A549 (cell line): ENCODE results near the gene GRIP2. TPM values are rescaled to one million over a fixed set of nuclear protein-coding genes. Genes with fewer than 3 reads are reported as not detected.

Experiments
- ATAC-seq, 2 experiments: fragments of 200-7000 bp in 1 of 2; fragments of >200 bp in 1 of 2; cut with Nextera tagmentation in 1 of 2; cut with Tn5 transposase in 1 of 2; 3 replicates each; pipeline versions ENCODE4 v1.8.0 to v1.9.1; 2018 to 2020; ENCODE audit warnings: mild to moderate bottlenecking in 1 of 2, moderate library complexity in 1 of 2
- CTCF ChIA-PET: fragments of 300-600 bp; sonication (Branson Sonifier 250); formaldehyde crosslinking; extraction: SDS; loops from one replicate; lab custom pipeline; 2021; ENCODE audit warnings: antibody characterized with exemption, inconsistent platforms; lab: Yijun Ruan, JAX
- POLR2A ChIA-PET: fragments of 350-600 bp; formaldehyde crosslinking; extraction: SDS; loops from one replicate; lab custom pipeline; 2021; ENCODE audit warnings: antibody characterized with exemption, inconsistent platforms; lab: Yijun Ruan, JAX
- DNase-seq, 2 experiments: peaks; one replicate each; pipeline versions ENCODE4 v3.0.0 to v3.0.0-alpha.2; 2011 to 2016; ENCODE audit warnings: low read depth in 1 of 2, low spot score in 1 of 2
- FAIRE-seq: peaks from 2 replicates; lab custom pipeline; 2011; peaks lifted over from hg19 to GRCh38; lab: Jason Lieb, UNC
- H3K27ac ChIP-seq, 2 experiments: fragments of >200 bp; sonication (Bioruptor Twin); formaldehyde crosslinking; 3 replicates each; pipeline ENCODE4 v1.5.1; 2016 to 2017
- H3K4me1 ChIP-seq: fragments of >200 bp; sonication (Bioruptor Twin); formaldehyde crosslinking; 3 replicates; pipeline ENCODE4 v1.6.1; 2016
- H3K4me2 ChIP-seq: fragments of >200 bp; sonication (Bioruptor Twin); formaldehyde crosslinking; 3 replicates; pipeline ENCODE4 v1.6.1; 2016
- H3K4me3 ChIP-seq: fragments of >200 bp; sonication (Bioruptor Twin); formaldehyde crosslinking; 3 replicates; pipeline ENCODE4 v1.5.1; 2016
- H3K9me3 ChIP-seq: fragments of >200 bp; sonication (Bioruptor Twin); formaldehyde crosslinking; 3 replicates; pipeline ENCODE4 v1.6.1; 2016
- CBX2 ChIP-seq: fragments of 200-600 bp; sonication (generic); IDR thresholded peaks from 2 replicates; pipeline ENCODE4 v1.6.1; 2016; ENCODE audit warnings: low read depth, mild to moderate bottlenecking, borderline replicate concordance
- CHD4 ChIP-seq: fragments of 200-600 bp; sonication (generic); IDR thresholded peaks from 2 replicates; pipeline ENCODE4 v1.6.1; 2016; ENCODE audit warnings: antibody characterized with exemption, mild to moderate bottlenecking, borderline replicate concordance
- ESRRA ChIP-seq: fragments of 150-350 bp; IDR thresholded peaks from 2 replicates; pipeline ENCODE4 v1.6.1; 2014; ENCODE audit warnings: mild to moderate bottlenecking, low read length, borderline replicate concordance
- GATA3 ChIP-seq: IDR thresholded peaks from 2 replicates; pipeline ENCODE4 v1.6.1; 2012; ENCODE audit warnings: borderline replicate concordance
- HDAC2 ChIP-seq: fragments of 200-600 bp; sonication (generic); IDR thresholded peaks from 2 replicates; pipeline ENCODE4 v1.6.1; 2016
- HMGXB4 ChIP-seq: fragments of 250-450 bp; sonication (Bioruptor Pico); IDR thresholded peaks from 2 replicates; pipeline ENCODE4 v1.5.0; 2021; ENCODE audit warnings: mild to moderate bottlenecking, moderate library complexity, borderline replicate concordance
- HOXB5 ChIP-seq: fragments of 250-450 bp; sonication (Bioruptor Pico); IDR thresholded peaks from 2 replicates; pipeline ENCODE4 v1.5.0; 2020; ENCODE audit warnings: mild to moderate bottlenecking, moderate library complexity
- JUNB ChIP-seq: fragments of >200 bp; sonication (Bioruptor Twin); formaldehyde crosslinking; IDR thresholded peaks from 2 replicates; pipeline ENCODE4 v1.6.1; 2016
- MAFK ChIP-seq: fragments of 450-650 bp; IDR thresholded peaks from 2 replicates; pipeline ENCODE4 v1.6.1; 2014; ENCODE audit not compliant: partially characterized antibody
- RAD21 ChIP-seq, 2 experiments: fragments of >200 bp in 1 of 2; sonication (Bioruptor Twin) in 1 of 2; formaldehyde crosslinking in 1 of 2; IDR thresholded peaks in 1 of 2; conservative IDR thresholded peaks in 1 of 2; 2 replicates in 1 of 2; 3 replicates in 1 of 2; pipeline ENCODE4 v1.6.1; 2012 to 2018; ENCODE audit warnings: inconsistent platforms in 1 of 2
- SREBF2 ChIP-seq: fragments of 450-650 bp; IDR thresholded peaks from 2 replicates; pipeline ENCODE4 v1.6.1; 2014; ENCODE audit warnings: mild to moderate bottlenecking, moderate library complexity
- TFCP2L1 ChIP-seq: fragments of 250-450 bp; sonication (Bioruptor Pico); IDR thresholded peaks from 2 replicates; pipeline ENCODE4 v1.5.0; 2021; ENCODE audit warnings: mild to moderate bottlenecking
- WGBS: methylation state at CpG from one replicate; pipeline ENCODE4 v1.1.6; 2017; ENCODE audit errors: missing lambda C conversion rate; 5-methylcytosine and 5-hydroxymethylcytosine counted together
- polyA plus RNA-seq, 4 experiments: library from polyadenylated mRNA; depleted of rRNA in 3 of 4; stranded (reverse); fragments of >200 nt; fragmentation: RNase III in 1 of 4; extraction: RNeasy Plus Mini Kit Qiagen cat#74134 plus additional on column Dnase treatment in 1 of 4; gene quantifications; 2 replicates in 3 of 4; 3 replicates in 1 of 4; pipeline ENCODE4 v1.2.3, GENCODE V29; 2011 to 2017
- TF ChIP-seq, protein P1 (sequence below): fragments of 250-450 bp; sonication (Bioruptor Pico); IDR thresholded peaks from 2 replicates; pipeline ENCODE4 v1.5.0; 2020; ENCODE audit warnings: low read depth, mild to moderate bottlenecking, moderate library complexity

The GRIP2 gene
- polyA plus RNA-seq, 2 of the 4 experiments (the other 2 are of a cell fraction): 0.56 to 1.6 TPM

DNA sequence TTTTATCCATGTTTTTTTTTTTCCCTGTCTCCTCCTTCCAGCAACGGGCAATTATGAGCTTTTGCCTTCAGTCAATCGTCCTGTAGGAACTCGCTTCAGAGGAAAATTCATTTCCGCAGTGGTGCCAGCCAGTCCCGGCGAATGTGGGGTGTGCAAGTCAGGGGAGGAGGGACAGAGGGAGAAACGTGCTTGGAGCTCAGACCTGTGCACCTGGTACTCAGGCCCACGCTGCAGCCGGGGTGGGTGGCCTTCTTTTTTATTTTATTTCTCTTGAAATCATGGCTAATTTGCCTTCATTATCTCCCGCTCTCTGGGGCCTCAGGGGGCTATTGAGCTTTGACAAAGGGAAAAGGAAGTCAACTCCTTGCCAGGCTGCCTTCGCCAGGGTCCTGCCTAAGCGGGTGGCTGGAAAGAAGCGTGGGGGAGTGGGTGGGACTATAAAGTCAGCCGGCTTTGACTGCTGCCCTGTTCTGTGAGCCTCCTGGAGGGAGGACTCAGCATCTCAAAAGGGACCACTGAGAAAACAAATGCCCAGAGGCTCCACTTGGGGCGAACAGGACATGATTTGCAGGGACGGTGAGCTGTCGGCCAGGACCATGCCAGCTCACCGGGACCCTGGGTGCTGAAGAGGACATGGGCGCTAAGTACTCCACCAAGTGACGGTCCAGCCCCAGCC, 5.5 kb downstream of the GRIP2 start (continued):
- no peak for TF ChIP-seq HMGXB4 (CRISPR knock-in tag)
- no peak for TF ChIP-seq ESRRA

GRCh38 chr3:14533457-14533958, 6.6 kb downstream of the GRIP2 start:
- ChIA-PET POLR2A (no interaction called here), CTCF (interaction anchor here (0.6 to 5.6 kb wide), 5 partner anchors 10 to 388 kb away, joined by 3 to 49 read pairs (median 4); no protein-coding TSS in a partner anchor)
- no peak overlapping the region for H3K4me3 ChIP-seq
- no peak for DNase-seq
- H3K4me2 ChIP-seq: no peak overlapping the region
- H3K4me1 ChIP-seq: no peaks in the 10 kb centered on the region
- no peak for ATAC-seq
- FAIRE-seq: no peak
- WGBS: 78% methylated on average over 14 of the region's 14 CpGs
- no peak overlapping the region for H3K27ac ChIP-seq
- TF ChIP-seq GATA3 (no peak), TFCP2L1 (CRISPR knock-in tag) (no peak), SREBF2 (no peak), MAFK (no peak), HDAC2 (no peak), HMGXB4 (CRISPR knock-in tag) (no peak)
- H3K9me3 ChIP-seq: peaks cover 6% of the 10 kb centered on the region; the same call in 1 of the 3 replicates

GRCh38 chr3:14532691-14533456, 7.3 kb downstream of the GRIP2 start:
- no peak for DNase-seq
- peak in 1 of 2 experiments; percentile 74; a peak in 3 of 6 replicates for ATAC-seq
- ChIA-PET POLR2A (no interaction called here), CTCF (interaction anchor here (1.5 to 5.6 kb wide), 4 partner anchors 10 to 389 kb away, joined by 3 to 49 read pairs (median 10); no protein-coding TSS in a partner anchor)
- WGBS: 85% methylated on average over 11 of the region's 20 CpGs
- Histone ChIP-seq H3K4me1 (no peaks in the 10 kb centered on the region), H3K4me2 (no peak overlapping the region), H3K27ac (no peak overlapping the region), H3K4me3 (no peak overlapping the region), H3K9me3 (peaks cover 6% of the 10 kb centered on the region; the same call in 1 of the 3 replicates)
- no peak for FAIRE-seq
- no peak for TF ChIP-seq CBX2
- TF ChIP-seq RAD21 (conservative IDR thresholded peaks at IDR 0.05 in 1 of 2, IDR thresholded peaks at IDR 0.05 in 1 of 2): no peak
- TF ChIP-seq, protein P1, sequence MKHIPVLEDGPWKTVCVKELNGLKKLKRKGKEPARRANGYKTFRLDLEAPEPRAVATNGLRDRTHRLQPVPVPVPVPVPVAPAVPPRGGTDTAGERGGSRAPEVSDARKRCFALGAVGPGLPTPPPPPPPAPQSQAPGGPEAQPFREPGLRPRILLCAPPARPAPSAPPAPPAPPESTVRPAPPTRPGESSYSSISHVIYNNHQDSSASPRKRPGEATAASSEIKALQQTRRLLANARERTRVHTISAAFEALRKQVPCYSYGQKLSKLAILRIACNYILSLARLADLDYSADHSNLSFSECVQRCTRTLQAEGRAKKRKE (CRISPR knock-in tag): no peak
- TF ChIP-seq HOXB5 (CRISPR knock-in tag): no peak
- no peak for TF ChIP-seq CHD4
- TF ChIP-seq JUNB: no peak
